Measurements from ENCODE around the gene GRIK3.
"Not testable (repeated sequence)": the region's sequence is repeated elsewhere in the genome, so short reads cannot be mapped to it uniquely, and the experiment has no call there.

Gene GRIK3

DNA sequence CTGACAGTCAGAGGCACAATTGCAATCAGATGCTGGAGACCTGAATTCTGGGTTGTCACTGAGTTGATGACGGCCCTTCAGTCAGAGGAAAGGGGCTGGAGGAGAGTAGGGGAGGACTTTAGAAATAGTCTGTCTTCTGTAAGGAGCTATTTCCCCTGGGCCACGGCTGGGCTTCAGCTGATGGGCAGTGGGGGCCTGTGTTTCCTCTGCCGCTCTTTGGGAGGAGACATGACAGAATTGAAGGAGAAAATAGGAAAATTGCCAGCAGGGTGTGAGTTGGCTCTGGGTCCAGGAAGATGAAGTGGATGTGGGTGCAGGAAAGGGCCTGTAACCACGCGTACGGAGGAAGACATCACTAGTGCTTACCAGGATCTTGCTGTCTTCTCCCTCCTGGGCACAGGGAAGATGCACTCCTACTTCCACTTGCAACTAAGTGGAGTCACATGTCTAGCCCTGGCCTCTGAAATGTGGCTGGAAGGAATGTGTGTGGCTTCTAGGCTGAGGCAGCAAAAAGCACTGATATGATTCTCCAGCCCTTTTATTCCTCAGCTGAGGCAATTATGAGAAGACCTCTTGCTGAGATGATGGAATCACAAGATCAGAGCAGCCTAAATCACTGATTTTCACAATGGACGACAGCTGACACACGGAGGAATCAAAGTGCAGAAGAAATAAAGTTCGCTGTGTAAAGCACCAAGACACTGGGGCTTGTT, 250.0 kb downstream of the GRIK3 start:
- DNase-seq (ENCODE audit: low read depth) = no peak

DNA sequence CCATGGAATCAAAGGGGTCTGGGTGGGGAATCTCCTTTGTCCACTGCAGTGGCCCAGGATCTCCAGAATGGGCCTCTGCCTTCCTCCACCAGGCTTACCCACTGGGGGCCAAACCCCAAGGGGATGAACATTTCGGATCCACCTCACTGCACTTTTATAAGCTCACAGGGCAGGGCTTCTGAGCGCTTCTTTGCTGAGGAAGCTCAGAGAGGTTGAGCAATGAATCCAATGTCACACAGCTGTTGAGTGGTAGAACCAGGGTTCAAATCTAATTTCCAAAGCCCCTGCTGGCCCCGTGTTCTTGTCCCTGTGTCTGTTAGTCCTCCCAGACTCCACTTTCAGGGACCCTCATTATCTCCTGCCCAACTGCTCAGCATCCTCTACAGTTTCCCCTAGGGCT, 250.8 kb downstream of the GRIK3 start:
- DNase-seq (ENCODE audit: low read depth) = no peak

DNA sequence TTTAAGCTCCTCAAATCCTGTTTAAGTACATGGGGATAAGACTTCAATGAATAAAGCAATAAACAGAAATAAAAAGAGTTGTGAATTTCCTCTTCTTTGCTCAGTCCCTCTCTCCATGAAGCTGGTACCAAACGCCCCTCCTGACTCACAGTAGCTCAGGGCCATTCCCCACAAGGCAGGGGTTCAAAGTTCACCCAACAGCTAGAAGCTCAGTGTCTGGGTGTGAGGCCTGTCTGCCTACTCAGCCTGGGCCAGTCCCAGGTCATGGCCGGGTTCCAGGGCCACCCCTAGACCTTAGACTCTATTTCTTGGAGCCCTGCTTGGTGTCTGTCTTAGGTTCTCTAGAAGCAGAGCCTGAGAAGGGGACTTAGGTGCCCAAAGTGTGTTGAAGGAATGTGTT, 251.5 kb downstream of the GRIK3 start:
- no peak for DNase-seq (ENCODE audit: low read depth)

DNA sequence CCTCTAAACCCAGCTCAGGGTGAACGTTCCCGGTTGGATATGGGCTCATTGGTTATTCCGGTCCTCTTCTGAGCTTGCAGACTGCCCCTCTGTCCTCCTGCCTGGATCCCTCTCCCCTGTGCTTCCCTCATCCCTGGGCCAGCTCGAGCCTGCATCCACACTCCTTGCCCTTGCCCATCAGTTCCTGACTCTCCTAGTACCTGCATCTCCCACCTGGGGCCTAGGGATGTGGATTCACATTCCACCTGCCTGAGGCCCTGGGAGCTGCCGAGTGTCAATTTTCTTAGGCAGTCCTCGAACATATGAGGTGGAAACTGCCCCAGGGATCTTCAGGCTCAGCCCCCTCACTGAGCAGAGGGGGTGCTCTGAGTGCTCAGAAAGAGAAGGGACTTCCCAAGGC, 252.2 kb downstream of the GRIK3 start:
- no peak for DNase-seq (ENCODE audit: low read depth)

GRCh38 chr1:36781098-36781497, 253.2 kb downstream of the GRIK3 start:
- no peak for DNase-seq (ENCODE audit: low read depth)

- DNase-seq (ENCODE audit: low read depth) = no peak
Observed at GRCh38 chr1:36778740-36779139, 255.6 kb downstream of the GRIK3 start.

DNA sequence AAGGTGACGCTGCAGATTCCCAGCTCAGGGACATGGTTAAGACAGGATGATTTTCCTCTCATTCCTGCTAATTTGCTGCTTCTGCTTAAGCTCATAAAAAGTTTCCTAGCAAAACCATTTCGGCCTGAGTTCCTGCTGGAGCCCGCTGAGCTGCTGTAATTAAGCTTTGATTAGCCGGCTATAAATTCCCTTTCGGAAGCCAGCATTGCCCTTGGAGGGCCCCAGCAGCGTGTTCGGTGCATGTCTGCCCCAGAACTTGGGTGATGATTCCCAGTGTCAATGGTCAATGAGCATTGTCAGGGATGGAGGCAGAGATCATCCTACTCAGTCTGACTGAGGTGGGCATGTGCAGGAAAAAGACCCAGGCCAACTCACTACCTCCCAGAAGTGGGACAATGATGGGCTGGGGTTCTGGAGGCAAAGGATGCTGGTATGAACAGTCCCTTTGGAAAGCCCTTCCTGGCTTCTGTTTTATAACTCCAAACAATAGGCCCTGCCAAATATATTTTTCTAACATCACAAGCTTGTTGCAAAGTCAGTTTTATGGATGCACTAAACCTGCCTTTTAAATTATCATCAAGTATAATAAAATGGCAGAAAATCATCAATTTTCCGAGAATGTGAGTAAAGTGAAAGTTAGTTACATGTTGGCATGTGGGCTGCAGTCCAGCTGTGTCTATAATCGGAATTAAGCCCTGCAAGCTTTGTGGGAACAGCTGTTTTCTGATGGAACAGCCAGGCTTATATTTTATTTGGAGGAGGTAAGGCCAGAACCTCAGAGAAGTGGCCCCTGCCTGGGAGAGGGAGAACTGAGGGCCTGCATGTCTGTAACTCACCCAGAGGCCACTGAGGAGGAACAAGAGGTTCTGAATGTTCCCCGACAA, 257.1 kb downstream of the GRIK3 start:
- no peak for DNase-seq (ENCODE audit: low read depth)

- DNase-seq (ENCODE audit: low read depth) = no peak
Observed at GRCh38 chr1:36776256-36776655, 258.1 kb downstream of the GRIK3 start.

DNA sequence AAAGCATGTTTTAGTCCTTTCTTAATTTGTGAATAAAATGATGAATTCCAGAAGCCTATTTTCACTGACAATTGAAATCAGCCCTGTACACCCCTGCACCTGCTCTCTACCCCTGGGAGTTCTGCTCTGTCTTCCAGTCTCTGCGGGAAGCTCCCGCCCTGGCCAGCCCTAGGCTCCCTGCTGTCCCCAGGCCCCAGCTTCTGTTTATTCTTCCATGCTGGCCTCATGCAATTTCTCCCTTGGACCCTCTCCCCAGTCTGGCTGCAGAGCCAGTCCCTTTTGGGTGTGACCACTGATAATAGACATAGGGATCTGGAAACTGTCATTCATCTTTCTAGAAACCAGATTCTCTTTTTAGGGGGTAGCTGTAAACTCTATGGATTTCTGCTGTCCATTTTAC, 258.6 kb downstream of the GRIK3 start:
- no peak for DNase-seq (ENCODE audit: low read depth)

GRCh38 chr1:36773827-36774541, 260.3 kb downstream of the GRIK3 start:
- no peak for DNase-seq (ENCODE audit: low read depth)

- DNase-seq (ENCODE audit: low read depth) = no peak
Observed at GRCh38 chr1:36772647-36773495, 261.4 kb downstream of the GRIK3 start.

GRCh38 chr1:36771660-36772284, 262.5 kb downstream of the GRIK3 start:
- DNase-seq (ENCODE audit: low read depth) = no peak

DNA sequence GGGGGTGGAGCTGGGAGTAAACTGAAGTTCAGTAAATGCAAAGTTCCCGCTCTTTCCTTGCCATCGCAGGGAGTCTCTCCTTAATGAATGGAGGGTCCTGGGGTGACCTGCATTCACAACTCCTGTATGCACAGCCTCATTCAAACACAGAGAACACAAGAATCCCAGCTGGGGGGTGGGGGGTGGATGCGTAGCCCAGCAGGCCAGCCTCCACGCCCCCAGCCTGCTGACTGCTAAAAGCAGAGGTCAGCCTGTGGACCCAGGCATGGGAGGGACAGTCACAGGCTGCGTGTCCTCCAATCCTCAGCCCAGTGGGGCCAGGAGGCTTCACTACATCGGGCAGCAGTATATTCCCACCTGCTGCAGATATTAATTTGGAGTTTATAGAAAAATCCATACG, 263.1 kb downstream of the GRIK3 start:
- no peak for DNase-seq (ENCODE audit: low read depth)

DNA sequence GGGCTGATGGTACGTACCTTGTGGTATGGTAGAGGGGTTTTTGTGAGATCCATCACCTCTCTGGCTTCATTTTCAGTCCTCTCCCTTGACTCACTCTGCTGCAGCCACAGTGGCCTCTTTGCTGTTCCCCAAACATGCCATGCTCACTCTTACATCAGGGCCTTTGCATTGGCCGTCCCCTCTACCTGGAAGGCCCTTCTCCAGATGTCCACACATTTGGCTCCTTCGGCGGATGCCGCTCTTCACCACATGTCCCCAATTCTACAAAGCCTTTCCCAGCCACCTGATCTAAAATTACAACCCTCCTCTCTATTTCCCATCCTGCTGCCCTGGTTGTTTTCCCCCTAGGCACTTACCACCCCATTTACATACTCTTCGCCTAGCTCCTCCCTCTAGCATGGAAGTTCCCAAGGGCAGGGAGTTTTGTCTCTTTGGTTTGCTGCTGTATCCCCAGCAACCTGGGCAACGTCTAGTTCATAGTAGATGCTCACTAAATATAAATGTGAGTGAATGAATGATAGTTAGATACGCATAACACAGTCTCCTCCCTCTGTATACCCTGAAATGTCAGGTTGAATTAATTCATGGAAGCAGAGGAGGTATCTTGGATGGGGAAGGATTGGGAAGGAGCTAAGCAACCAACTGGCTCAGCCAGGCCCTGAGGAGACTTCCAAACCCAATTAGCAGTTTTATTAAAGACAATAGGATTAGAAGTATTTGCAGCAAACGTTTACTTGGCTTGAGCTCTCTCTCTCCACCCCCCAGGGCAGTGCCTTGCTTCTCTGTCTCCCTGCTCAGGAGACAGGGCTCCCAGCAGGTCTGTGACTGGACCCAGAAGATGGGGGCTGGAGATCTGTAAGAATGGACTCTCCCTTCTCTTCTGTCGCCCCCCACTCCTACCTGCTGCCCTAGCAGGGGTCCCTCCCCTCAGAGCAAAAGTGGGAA, 264.2 kb downstream of the GRIK3 start:
- DNase-seq (ENCODE audit: low read depth) = no peak

DNA sequence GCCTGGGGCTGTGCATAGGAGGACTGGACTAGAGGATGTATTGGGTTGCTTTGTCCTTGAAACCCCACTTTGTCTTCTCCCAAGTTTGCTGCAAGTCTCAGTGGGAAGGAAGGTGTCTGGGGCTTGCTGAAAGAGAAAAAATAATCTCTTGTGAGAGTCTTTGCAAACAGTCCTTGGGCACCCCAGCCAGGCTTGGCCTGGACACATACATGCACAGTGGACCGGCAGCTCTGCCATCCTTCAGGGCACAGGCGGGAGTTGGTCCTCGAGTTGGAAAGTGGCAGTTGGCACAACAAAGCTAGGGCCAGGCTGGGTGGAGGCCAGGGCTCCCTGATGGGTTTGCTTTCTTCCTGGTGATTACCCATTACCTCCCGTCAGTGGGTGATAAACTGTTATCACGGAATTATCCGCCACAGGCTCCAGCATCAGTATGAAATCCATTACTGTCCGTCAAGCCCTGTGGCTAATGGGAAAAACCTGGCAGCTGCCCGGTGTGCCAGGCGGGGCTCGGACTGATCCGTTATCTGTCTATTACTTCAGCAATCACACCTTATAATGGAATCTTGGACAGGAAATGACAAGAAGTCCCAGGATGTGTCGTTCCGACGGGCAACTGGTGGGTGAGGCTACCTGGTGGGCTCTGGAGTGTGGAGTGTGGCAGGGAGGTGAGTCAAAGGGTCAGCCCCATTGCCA, 265.7 kb downstream of the GRIK3 start:
- DNase-seq (ENCODE audit: low read depth) = no peak

DNA sequence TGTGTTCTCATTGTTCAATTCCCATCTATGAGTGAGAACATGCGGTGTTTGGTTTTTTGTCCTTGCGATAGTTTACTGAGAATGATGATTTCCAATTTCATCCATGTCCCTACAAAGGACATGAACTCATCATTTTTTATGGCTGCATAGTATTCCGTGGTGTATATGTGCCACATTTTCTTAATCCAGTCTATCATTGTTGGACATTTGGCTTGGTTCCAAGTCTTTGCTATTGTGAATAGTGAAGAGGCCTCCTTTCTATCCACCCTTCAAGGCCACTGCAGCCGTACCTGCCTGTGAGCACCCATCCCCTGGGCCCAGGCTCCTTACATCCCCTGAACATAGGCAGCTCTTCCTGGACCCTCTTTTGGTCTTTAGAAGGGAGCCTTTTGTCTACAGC, 266.9 kb downstream of the GRIK3 start:
- not testable (repeated sequence) for DNase-seq (ENCODE audit: low read depth)

DNA sequence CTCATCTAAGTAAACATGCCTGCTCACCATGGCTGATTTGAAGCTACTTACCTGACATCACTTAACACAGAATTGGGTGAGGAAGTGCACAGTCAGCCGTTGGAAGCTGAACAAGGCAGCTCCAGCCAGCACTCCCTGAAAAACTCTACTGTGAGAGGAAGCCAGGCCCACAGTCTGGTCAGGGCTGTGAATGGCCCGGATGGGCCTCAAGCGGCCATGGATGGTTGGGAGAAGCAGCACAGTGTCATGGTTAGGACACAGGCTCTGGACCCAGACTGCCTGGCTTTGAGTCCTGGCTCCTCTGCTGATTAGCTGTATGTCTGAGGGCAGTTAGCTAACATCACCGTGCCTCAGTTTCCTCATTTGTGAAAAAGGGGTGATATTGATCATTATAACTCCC, 267.8 kb downstream of the GRIK3 start:
- no peak for DNase-seq (ENCODE audit: low read depth)

DNA sequence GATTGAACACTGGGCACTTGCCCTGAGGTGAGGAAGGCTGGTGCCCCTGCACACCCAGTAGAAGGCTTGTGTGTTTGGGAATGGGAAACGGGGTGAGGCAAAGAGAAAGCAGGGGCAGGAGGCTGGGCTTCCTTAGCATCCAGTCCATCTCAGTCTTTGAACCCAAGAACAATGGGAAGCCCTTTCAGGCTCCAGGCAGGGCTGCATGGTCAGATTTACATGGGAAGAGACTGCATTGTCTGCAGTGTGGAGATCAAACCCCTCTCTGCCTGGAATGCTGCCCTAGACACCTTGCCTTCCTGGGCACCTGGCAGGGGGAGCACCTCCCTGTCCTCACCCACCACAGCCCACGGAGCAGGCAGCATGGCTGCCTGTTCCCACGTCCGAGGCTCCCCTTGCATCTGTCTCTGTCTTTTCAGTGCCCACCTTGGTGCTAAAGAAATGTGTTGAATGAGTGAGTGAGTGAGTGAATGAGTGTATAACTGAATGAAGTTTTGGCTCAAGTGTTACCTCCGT, 268.5 kb downstream of the GRIK3 start:
- no peak for DNase-seq (ENCODE audit: low read depth)

- no peak for DNase-seq (ENCODE audit: low read depth)
Observed at GRCh38 chr1:36764798-36765197, 269.5 kb downstream of the GRIK3 start.
